Testis (tissue), 2 donors: ENCODE data around the gene MAGI2.

Source experiments
- POLR2A ChIP-seq: fragments of 450-650 bp; IDR thresholded peaks from one replicate; pipeline ENCODE4 v1.6.1; 2017; ENCODE audit warnings: antibody characterized with exemption, mild to moderate bottlenecking, moderate library complexity
- TF ChIP-seq, protein P1 (sequence below), 3 experiments: fragments of 450-650 bp in 2 of 3; fragments of 200-600 bp in 1 of 3; sonication (generic) in 1 of 3; IDR thresholded peaks; one replicate each; pipeline ENCODE4 v1.5.1; 2016 to 2019; ENCODE audit warnings: antibody characterized with exemption in 3 of 3, mild to moderate bottlenecking in 2 of 3, moderate library complexity in 1 of 3

GRCh38 chr7:79497728-79498127 lies 44.3 kb upstream of the MAGI2 start:
- TF ChIP-seq, protein P1, sequence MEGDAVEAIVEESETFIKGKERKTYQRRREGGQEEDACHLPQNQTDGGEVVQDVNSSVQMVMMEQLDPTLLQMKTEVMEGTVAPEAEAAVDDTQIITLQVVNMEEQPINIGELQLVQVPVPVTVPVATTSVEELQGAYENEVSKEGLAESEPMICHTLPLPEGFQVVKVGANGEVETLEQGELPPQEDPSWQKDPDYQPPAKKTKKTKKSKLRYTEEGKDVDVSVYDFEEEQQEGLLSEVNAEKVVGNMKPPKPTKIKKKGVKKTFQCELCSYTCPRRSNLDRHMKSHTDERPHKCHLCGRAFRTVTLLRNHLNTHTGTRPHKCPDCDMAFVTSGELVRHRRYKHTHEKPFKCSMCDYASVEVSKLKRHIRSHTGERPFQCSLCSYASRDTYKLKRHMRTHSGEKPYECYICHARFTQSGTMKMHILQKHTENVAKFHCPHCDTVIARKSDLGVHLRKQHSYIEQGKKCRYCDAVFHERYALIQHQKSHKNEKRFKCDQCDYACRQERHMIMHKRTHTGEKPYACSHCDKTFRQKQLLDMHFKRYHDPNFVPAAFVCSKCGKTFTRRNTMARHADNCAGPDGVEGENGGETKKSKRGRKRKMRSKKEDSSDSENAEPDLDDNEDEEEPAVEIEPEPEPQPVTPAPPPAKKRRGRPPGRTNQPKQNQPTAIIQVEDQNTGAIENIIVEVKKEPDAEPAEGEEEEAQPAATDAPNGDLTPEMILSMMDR (IDR thresholded peaks at IDR 0.05), result no peak
- no peak for TF ChIP-seq POLR2A
